HEK293 (cell line): ENCODE measurements around the gene MFAP5.

Experiments used
- CTCF ChIA-PET: fragments of 350-600 bp; formaldehyde crosslinking; extraction: SDS; loops from one replicate; lab custom pipeline; 2021; ENCODE audit warnings: antibody characterized with exemption; lab: Yijun Ruan, JAX
- POLR2A ChIA-PET: fragments of 300-600 bp; formaldehyde crosslinking; extraction: SDS; loops from one replicate; lab custom pipeline; 2020; ENCODE audit warnings: antibody characterized with exemption, inconsistent platforms; lab: Yijun Ruan, JAX
- H3K27ac ChIP-seq: fragments of 200-500 bp; sonication (Bioruptor generic); 2 replicates; pipeline ENCODE4 v1.5.1; 2014; ENCODE audit warnings: low read depth, low read length, control low read depth, inconsistent platforms; ENCODE audit errors: extremely low read depth
- H3K36me3 ChIP-seq, 2 experiments: fragments of 200-500 bp in 1 of 2; sonication (Bioruptor generic) in 1 of 2; 1 replicate in 1 of 2; 2 replicates in 1 of 2; pipeline ENCODE4 v1.5.1; 2014 to 2017; ENCODE audit warnings: inconsistent platforms in 2 of 2, low read length in 2 of 2; ENCODE audit not compliant: control insufficient read depth in 2 of 2, insufficient read depth in 1 of 2
- H3K4me1 ChIP-seq: fragments of 200-500 bp; sonication (Bioruptor generic); 2 replicates; pipeline ENCODE4 v1.5.1; 2014; ENCODE audit warnings: mild to moderate bottlenecking, low read length, inconsistent platforms; ENCODE audit not compliant: control insufficient read depth, insufficient read depth
- H3K4me3 ChIP-seq: 2 replicates; pipeline ENCODE4 v1.5.1; 2011; ENCODE audit warnings: low read depth, mild to moderate bottlenecking, control low read depth, low read length, moderate library complexity
- H3K9me3 ChIP-seq: fragments of 200-500 bp; sonication (Bioruptor generic); 2 replicates; pipeline ENCODE4 v1.5.1; 2014; ENCODE audit warnings: low read depth, low read length, inconsistent platforms; ENCODE audit not compliant: control insufficient read depth, insufficient read depth
- GLI2 ChIP-seq: fragments of 450-650 bp; formaldehyde crosslinking; IDR thresholded peaks from 2 replicates; pipeline ENCODE4; 2017; ENCODE audit warnings: missing biosample characterization, missing genetic modification characterization, low read depth, borderline replicate concordance
- HOXD13 ChIP-seq: sonication (generic); formaldehyde crosslinking; IDR thresholded peaks from 2 replicates; pipeline ENCODE4 v1.8.0; 2022; ENCODE audit warnings: missing genetic modification reagents, borderline replicate concordance
- KLF10 ChIP-seq: fragments of 450-650 bp; IDR thresholded peaks from 2 replicates; pipeline ENCODE4 v1.5.1; 2018; ENCODE audit warnings: missing biosample characterization, mild to moderate bottlenecking, missing genetic modification characterization
- KLF16 ChIP-seq: fragments of 450-650 bp; formaldehyde crosslinking; IDR thresholded peaks from 2 replicates; pipeline ENCODE4 v1.5.1; 2017; ENCODE audit warnings: missing biosample characterization, missing genetic modification characterization
- KLF9 ChIP-seq: fragments of 450-650 bp; formaldehyde crosslinking; IDR thresholded peaks from 2 replicates; pipeline ENCODE4 v1.5.1; 2016; ENCODE audit warnings: missing biosample characterization, missing genetic modification characterization, low read depth
- MZF1 ChIP-seq: fragments of 450-650 bp; formaldehyde crosslinking; IDR thresholded peaks from 2 replicates; pipeline ENCODE4 v1.5.1; 2017; ENCODE audit warnings: missing biosample characterization, missing genetic modification characterization, borderline replicate concordance
- SCRT1 ChIP-seq: fragments of 450-650 bp; formaldehyde crosslinking; IDR thresholded peaks from 2 replicates; pipeline ENCODE4 v1.5.1; 2016; ENCODE audit warnings: missing biosample characterization, missing genetic modification characterization, borderline replicate concordance
- SP2 ChIP-seq: fragments of 450-650 bp; formaldehyde crosslinking; IDR thresholded peaks from 2 replicates; pipeline ENCODE4 v1.5.1; 2016; ENCODE audit warnings: missing biosample characterization, missing genetic modification characterization
- ZBTB1 ChIP-seq: fragments of 450-650 bp; formaldehyde crosslinking; IDR thresholded peaks from 2 replicates; pipeline ENCODE4 v1.5.1; 2016; ENCODE audit warnings: missing biosample characterization, missing genetic modification characterization
- ZFHX2 ChIP-seq: fragments of 450-650 bp; formaldehyde crosslinking; conservative IDR thresholded peaks from 2 replicates; pipeline ENCODE4 v1.5.1; 2016; ENCODE audit warnings: missing biosample characterization, missing genetic modification characterization
- ZFP37 ChIP-seq: fragments of 450-650 bp; formaldehyde crosslinking; IDR thresholded peaks from 2 replicates; pipeline ENCODE4 v1.5.1; 2016; ENCODE audit warnings: missing biosample characterization, missing genetic modification characterization
- ZIC2 ChIP-seq: fragments of 450-650 bp; formaldehyde crosslinking; IDR thresholded peaks from 2 replicates; pipeline ENCODE4 v1.5.1; 2016; ENCODE audit warnings: missing biosample characterization, missing genetic modification characterization
- ZNF155 ChIP-seq: fragments of 450-650 bp; formaldehyde crosslinking; IDR thresholded peaks from 2 replicates; pipeline ENCODE4 v1.5.1; 2016; ENCODE audit warnings: missing biosample characterization, missing genetic modification characterization
- ZNF19 ChIP-seq: fragments of 450-650 bp; formaldehyde crosslinking; IDR thresholded peaks from 2 replicates; pipeline ENCODE4; 2016; ENCODE audit warnings: missing biosample characterization, missing genetic modification characterization, low read depth
- ZNF23 ChIP-seq: fragments of 450-650 bp; formaldehyde crosslinking; IDR thresholded peaks from 2 replicates; pipeline ENCODE4 v1.5.1; 2016; ENCODE audit warnings: missing biosample characterization, missing genetic modification characterization, borderline replicate concordance
- ZNF514 ChIP-seq: fragments of 450-650 bp; formaldehyde crosslinking; IDR thresholded peaks from 2 replicates; pipeline ENCODE4 v1.5.1; 2016; ENCODE audit warnings: missing biosample characterization, missing genetic modification characterization
- ZNF521 ChIP-seq: fragments of 450-650 bp; formaldehyde crosslinking; IDR thresholded peaks from 2 replicates; pipeline ENCODE4 v1.5.1; 2017; ENCODE audit warnings: missing biosample characterization, mild to moderate bottlenecking, missing genetic modification characterization
- ZNF530 ChIP-seq: fragments of 450-650 bp; formaldehyde crosslinking; IDR thresholded peaks from 2 replicates; pipeline ENCODE4 v1.5.1; 2016; ENCODE audit warnings: low read depth, missing biosample characterization, missing genetic modification characterization
- ZNF549 ChIP-seq: fragments of 450-650 bp; IDR thresholded peaks from 2 replicates; pipeline ENCODE4 v1.5.1; 2018; ENCODE audit warnings: missing biosample characterization, missing genetic modification characterization, mild to moderate bottlenecking, inconsistent platforms, moderate library complexity
- ZNF555 ChIP-seq: fragments of 450-650 bp; formaldehyde crosslinking; conservative IDR thresholded peaks from 2 replicates; pipeline ENCODE4 v1.5.1; 2017; ENCODE audit warnings: missing biosample characterization, mild to moderate bottlenecking, missing genetic modification characterization, inconsistent platforms
- ZNF660 ChIP-seq: fragments of 450-650 bp; IDR thresholded peaks from 2 replicates; pipeline ENCODE4 v1.5.1; 2018; ENCODE audit warnings: missing biosample characterization, mild to moderate bottlenecking, missing genetic modification characterization
- ZNF837 ChIP-seq: fragments of 450-650 bp; formaldehyde crosslinking; IDR thresholded peaks from 2 replicates; pipeline ENCODE4 v1.5.1; 2016; ENCODE audit warnings: missing biosample characterization, missing genetic modification characterization
- TF ChIP-seq, protein P1 (sequence below): IDR thresholded peaks from 2 replicates; pipeline ENCODE4 v1.6.1; 2011; ENCODE audit warnings: mild to moderate bottlenecking, low read depth, low read length, borderline replicate concordance
- TF ChIP-seq, protein P2 (sequence below): fragments of 450-650 bp; formaldehyde crosslinking; IDR thresholded peaks from 2 replicates; pipeline ENCODE4 v1.5.1; 2016; ENCODE audit warnings: missing biosample characterization, missing genetic modification characterization
- TF ChIP-seq, protein P3 (sequence below): fragments of 450-650 bp; formaldehyde crosslinking; IDR thresholded peaks from 2 replicates; pipeline ENCODE4 v1.5.1; 2016; ENCODE audit warnings: missing biosample characterization, missing genetic modification characterization
- TF ChIP-seq, protein P4 (sequence below): fragments of 450-650 bp; formaldehyde crosslinking; IDR thresholded peaks from 2 replicates; pipeline ENCODE4 v1.5.1; 2017; ENCODE audit warnings: missing biosample characterization, mild to moderate bottlenecking, missing genetic modification characterization, moderate library complexity

MFAP5 gene

DNA sequence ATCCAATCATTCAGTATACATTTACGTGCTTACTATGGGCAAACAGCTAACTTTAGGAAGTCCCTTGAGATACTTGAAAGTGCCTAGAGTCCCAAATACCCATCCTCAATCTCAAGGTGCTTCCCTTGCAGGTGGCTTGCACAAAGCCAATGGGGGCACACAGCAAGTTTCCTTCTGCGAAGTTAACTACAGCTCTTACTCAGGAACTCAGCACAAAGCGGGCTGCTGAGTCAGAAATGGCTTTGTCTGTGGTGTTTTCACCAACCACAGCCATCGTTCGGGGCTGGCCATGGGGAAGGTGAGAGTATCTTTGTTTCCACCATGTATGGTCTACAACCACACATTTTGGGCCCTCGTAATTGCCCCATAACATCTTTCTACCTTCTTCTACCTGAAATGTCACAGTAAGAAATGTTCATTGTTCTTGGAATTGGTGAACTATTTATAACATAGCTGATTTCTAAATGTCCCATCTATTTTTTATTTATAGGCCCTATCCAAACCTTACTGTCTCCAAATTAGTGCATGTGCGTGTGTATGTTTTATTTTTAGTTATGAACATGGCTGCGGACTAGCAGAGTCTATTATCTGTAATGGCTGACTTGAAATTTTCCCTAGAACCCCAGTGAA, 13.9 kb downstream of the MFAP5 start:
- no peak overlapping the region for H3K4me3 ChIP-seq
- no peaks in the 10 kb centered on the region for H3K36me3 ChIP-seq
- CTCF ChIA-PET = interaction anchor here (1.4 to 2.3 kb wide), 2 partner anchors 8 to 242 kb away, joined by 3 to 11 read pairs; no protein-coding TSS in a partner anchor
- no peaks in the 10 kb centered on the region for H3K4me1 ChIP-seq
- no peak overlapping the region for H3K27ac ChIP-seq
- TF ChIP-seq ZNF530 (tag by site-specific recombination) = no peak
- no peak for TF ChIP-seq ZNF549
- no peak for TF ChIP-seq ZFHX2 (tag by site-specific recombination)
- TF ChIP-seq, protein P1, sequence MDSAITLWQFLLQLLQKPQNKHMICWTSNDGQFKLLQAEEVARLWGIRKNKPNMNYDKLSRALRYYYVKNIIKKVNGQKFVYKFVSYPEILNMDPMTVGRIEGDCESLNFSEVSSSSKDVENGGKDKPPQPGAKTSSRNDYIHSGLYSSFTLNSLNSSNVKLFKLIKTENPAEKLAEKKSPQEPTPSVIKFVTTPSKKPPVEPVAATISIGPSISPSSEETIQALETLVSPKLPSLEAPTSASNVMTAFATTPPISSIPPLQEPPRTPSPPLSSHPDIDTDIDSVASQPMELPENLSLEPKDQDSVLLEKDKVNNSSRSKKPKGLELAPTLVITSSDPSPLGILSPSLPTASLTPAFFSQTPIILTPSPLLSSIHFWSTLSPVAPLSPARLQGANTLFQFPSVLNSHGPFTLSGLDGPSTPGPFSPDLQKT = no peak
- no peak for TF ChIP-seq ZNF521 (tag by site-specific recombination)
- TF ChIP-seq, protein P2, sequence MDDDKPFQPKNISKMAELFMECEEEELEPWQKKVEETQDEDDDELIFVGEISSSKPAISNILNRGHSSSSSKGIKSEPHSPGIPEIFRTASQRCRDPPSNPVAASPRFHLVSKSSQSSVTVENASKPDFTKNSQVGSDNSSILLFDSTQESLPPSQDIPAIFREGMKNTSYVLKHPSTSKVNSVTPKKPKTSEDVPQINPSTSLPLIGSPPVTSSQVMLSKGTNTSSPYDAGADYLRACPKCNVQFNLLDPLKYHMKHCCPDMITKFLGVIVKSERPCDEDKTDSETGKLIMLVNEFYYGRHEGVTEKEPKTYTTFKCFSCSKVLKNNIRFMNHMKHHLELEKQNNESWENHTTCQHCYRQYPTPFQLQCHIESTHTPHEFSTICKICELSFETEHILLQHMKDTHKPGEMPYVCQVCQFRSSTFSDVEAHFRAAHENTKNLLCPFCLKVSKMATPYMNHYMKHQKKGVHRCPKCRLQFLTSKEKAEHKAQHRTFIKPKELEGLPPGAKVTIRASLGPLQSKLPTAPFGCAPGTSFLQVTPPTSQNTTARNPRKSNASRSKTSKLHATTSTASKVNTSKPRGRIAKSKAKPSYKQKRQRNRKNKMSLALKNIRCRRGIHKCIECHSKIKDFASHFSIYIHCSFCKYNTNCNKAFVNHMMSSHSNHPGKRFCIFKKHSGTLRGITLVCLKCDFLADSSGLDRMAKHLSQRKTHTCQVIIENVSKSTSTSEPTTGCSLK = no peak
- TF ChIP-seq, protein P3, sequence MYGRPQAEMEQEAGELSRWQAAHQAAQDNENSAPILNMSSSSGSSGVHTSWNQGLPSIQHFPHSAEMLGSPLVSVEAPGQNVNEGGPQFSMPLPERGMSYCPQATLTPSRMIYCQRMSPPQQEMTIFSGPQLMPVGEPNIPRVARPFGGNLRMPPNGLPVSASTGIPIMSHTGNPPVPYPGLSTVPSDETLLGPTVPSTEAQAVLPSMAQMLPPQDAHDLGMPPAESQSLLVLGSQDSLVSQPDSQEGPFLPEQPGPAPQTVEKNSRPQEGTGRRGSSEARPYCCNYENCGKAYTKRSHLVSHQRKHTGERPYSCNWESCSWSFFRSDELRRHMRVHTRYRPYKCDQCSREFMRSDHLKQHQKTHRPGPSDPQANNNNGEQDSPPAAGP (tag by site-specific recombination) = no peak
- TF ChIP-seq ZNF155 = no peak
- TF ChIP-seq ZBTB1 = no peak
- TF ChIP-seq ZNF555 (tag by site-specific recombination) = no peak
- no peak for TF ChIP-seq SP2
- no peak for TF ChIP-seq ZNF514
- POLR2A ChIA-PET = no interaction called here
- H3K9me3 ChIP-seq = no peaks in the 10 kb centered on the region

DNA sequence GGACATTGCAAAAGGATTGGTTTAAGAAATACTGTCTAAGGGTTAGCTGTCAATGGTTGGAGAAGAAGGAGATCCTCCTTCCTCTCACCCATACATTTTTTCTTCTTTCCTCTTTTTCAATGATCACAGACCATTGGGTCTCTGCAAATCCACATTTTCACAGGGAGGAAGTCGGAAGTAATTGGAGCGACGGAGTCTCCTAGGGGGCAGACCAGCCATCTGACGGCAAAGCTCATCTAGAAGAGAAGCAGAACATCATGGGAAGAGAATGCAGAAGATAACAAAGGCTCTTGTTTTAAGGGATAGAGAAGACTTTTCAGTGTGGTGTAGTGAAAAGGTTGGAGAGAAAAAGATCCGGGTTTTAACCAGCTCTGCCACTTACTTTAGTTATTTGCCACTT, 14.7 kb downstream of the MFAP5 start:
- ChIA-PET CTCF (interaction anchor here (1.2 to 2.3 kb wide), 3 partner anchors 9 to 243 kb away, joined by 3 to 11 read pairs (median 3); no protein-coding TSS in a partner anchor), POLR2A (no interaction called here)
- H3K36me3 ChIP-seq = no peaks in the 10 kb centered on the region
- TF ChIP-seq ZNF660 (tag by site-specific recombination) (no peak), ZNF23 (tag by site-specific recombination) (no peak), KLF10 (tag by site-specific recombination) (no peak), KLF16 (tag by site-specific recombination) (no peak), ZIC2 (no peak), ZNF19 (tag by site-specific recombination) (no peak), ZFP37 (tag by site-specific recombination) (no peak), HOXD13 (no peak), KLF9 (tag by site-specific recombination) (no peak), ZNF837 (tag by site-specific recombination) (no peak), GLI2 (tag by site-specific recombination) (no peak), SCRT1 (tag by site-specific recombination) (no peak), MZF1 (tag by site-specific recombination) (no peak)
- TF ChIP-seq, protein P4, sequence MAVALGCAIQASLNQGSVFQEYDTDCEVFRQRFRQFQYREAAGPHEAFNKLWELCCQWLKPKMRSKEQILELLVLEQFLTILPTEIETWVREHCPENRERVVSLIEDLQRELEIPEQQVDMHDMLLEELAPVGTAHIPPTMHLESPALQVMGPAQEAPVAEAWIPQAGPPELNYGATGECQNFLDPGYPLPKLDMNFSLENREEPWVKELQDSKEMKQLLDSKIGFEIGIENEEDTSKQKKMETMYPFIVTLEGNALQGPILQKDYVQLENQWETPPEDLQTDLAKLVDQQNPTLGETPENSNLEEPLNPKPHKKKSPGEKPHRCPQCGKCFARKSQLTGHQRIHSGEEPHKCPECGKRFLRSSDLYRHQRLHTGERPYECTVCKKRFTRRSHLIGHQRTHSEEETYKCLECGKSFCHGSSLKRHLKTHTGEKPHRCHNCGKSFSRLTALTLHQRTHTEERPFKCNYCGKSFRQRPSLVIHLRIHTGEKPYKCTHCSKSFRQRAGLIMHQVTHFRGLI (tag by site-specific recombination) = no peak
- H3K4me1 ChIP-seq = no peaks in the 10 kb centered on the region
- no peak overlapping the region for H3K4me3 ChIP-seq
- no peaks in the 10 kb centered on the region for H3K9me3 ChIP-seq
- no peak overlapping the region for H3K27ac ChIP-seq
